Progenitor cell of endocrine pancreas (in vitro differentiated cells): ENCODE results near the gene CYP1A2. TPM values are rescaled to one million over a fixed set of nuclear protein-coding genes. Genes with fewer than 3 reads are reported as not detected.

Experiments used
- DNase-seq: peaks from one replicate; pipeline ENCODE4 v3.0.0; 2021; ENCODE audit warnings: low spot score; ENCODE audit not compliant: unreplicated experiment
- H3K27ac Mint-ChIP-seq: 2 replicates; pipeline ENCODE4 v1.8.0; 2021; ENCODE audit warnings: mild to moderate bottlenecking, moderate library complexity, mixed read lengths
- H3K27me3 Mint-ChIP-seq: 2 replicates; pipeline ENCODE4 v1.8.0; 2021; ENCODE audit warnings: mixed read lengths
- H3K36me3 Mint-ChIP-seq: 2 replicates; pipeline ENCODE4 v1.8.0; 2022; ENCODE audit warnings: mixed read lengths; ENCODE audit not compliant: insufficient read depth
- H3K4me1 Mint-ChIP-seq: 2 replicates; pipeline ENCODE4 v1.8.0; 2021; ENCODE audit warnings: low read depth, mixed read lengths
- H3K4me3 Mint-ChIP-seq: 2 replicates; pipeline ENCODE4 v1.8.0; 2021; ENCODE audit warnings: low read depth, mild to moderate bottlenecking, moderate library complexity, mixed read lengths
- H3K9me3 Mint-ChIP-seq: 2 replicates; pipeline ENCODE4 v1.8.0; 2021; ENCODE audit warnings: low read depth, mixed read lengths
- total RNA-seq: library from RNA; stranded (reverse); gene quantifications from 2 replicates; pipeline ENCODE4 v1.2.1, GENCODE V29; 2021
- TF ChIP-seq, protein P1 (sequence below): fragments of 200-600 bp; sonication (generic); IDR thresholded peaks from one replicate; pipeline ENCODE4 v1.5.0; 2021; ENCODE audit warnings: antibody characterized with exemption, mild to moderate bottlenecking; ENCODE audit not compliant: unreplicated experiment

CYP1A2 gene
- total RNA-seq, 1 donor from 2014 or later: not detected

DNA sequence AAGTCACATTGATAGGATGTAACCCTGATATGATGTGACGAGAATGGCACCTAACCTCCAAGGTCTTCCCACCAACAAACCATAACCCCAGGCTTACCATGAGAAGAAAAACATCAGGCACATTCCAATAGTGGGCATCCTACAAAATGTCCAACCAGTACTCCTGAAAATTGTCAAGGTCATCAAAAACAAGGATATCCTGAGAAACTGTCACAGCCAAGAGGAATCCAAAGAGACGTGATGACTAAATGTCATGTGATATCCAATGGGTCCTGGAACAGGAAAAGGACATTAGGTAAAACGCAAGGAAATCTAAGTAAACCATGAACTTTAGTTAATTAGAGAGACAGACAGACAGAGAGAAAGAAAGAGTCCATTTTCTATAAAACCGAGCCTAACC, 2.3 kb upstream of the CYP1A2 start:
- Mint-ChIP-seq H3K36me3 (no peaks in the 10 kb centered on the region), H3K4me3 (no peak overlapping the region), H3K27ac (no peak overlapping the region), H3K27me3 (peaks cover 10% of the 10 kb centered on the region), H3K9me3 (peaks cover 5% of the 10 kb centered on the region), H3K4me1 (no peaks in the 10 kb centered on the region)
- no peak for DNase-seq
- TF ChIP-seq, protein P1, sequence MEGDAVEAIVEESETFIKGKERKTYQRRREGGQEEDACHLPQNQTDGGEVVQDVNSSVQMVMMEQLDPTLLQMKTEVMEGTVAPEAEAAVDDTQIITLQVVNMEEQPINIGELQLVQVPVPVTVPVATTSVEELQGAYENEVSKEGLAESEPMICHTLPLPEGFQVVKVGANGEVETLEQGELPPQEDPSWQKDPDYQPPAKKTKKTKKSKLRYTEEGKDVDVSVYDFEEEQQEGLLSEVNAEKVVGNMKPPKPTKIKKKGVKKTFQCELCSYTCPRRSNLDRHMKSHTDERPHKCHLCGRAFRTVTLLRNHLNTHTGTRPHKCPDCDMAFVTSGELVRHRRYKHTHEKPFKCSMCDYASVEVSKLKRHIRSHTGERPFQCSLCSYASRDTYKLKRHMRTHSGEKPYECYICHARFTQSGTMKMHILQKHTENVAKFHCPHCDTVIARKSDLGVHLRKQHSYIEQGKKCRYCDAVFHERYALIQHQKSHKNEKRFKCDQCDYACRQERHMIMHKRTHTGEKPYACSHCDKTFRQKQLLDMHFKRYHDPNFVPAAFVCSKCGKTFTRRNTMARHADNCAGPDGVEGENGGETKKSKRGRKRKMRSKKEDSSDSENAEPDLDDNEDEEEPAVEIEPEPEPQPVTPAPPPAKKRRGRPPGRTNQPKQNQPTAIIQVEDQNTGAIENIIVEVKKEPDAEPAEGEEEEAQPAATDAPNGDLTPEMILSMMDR: no peak

GRCh38 chr15:74749832-74750231, 1.2 kb downstream of the CYP1A2 start:
- no peaks in the 10 kb centered on the region for H3K4me1 Mint-ChIP-seq
- H3K27ac Mint-ChIP-seq: no peak overlapping the region
- TF ChIP-seq, protein P1: no peak
- no peak overlapping the region for H3K4me3 Mint-ChIP-seq
- no peaks in the 10 kb centered on the region for H3K36me3 Mint-ChIP-seq
- no peaks in the 10 kb centered on the region for H3K9me3 Mint-ChIP-seq
- DNase-seq: no peak
- peaks cover 7% of the 10 kb centered on the region for H3K27me3 Mint-ChIP-seq

- H3K4me3 Mint-ChIP-seq: no peak overlapping the region
- no peak for DNase-seq
- no peak overlapping the region for H3K27ac Mint-ChIP-seq
- H3K27me3 Mint-ChIP-seq: peaks cover 7% of the 10 kb centered on the region
- no peaks in the 10 kb centered on the region for H3K4me1 Mint-ChIP-seq
- no peaks in the 10 kb centered on the region for H3K9me3 Mint-ChIP-seq
- TF ChIP-seq, protein P1: no peak
- no peaks in the 10 kb centered on the region for H3K36me3 Mint-ChIP-seq
These were observed 2.1 kb downstream of the CYP1A2 start for GRCh38 chr15:74750751-74751150.

DNA sequence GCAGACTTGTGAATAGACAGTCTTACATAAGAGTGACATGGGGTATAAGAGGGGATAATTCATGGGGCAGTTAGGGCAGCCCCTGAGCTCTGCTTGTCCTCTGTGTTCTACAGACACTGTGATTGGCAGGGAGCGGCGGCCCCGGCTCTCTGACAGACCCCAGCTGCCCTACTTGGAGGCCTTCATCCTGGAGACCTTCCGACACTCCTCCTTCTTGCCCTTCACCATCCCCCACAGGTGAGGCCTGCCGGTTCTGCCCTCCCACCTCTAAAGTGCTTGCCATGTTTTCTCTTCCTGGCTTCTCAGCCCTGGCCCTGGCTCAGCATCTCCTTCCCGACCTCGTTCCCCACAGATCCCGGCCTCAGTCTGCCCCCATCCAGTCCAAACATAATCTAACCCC, 3.4 kb downstream of the CYP1A2 start:
- Mint-ChIP-seq H3K27ac (no peak overlapping the region), H3K4me3 (no peak overlapping the region), H3K4me1 (no peaks in the 10 kb centered on the region), H3K9me3 (no peaks in the 10 kb centered on the region), H3K36me3 (no peaks in the 10 kb centered on the region), H3K27me3 (peaks cover 4% of the 10 kb centered on the region)
- TF ChIP-seq, protein P1: no peak
- DNase-seq: no peak

DNA sequence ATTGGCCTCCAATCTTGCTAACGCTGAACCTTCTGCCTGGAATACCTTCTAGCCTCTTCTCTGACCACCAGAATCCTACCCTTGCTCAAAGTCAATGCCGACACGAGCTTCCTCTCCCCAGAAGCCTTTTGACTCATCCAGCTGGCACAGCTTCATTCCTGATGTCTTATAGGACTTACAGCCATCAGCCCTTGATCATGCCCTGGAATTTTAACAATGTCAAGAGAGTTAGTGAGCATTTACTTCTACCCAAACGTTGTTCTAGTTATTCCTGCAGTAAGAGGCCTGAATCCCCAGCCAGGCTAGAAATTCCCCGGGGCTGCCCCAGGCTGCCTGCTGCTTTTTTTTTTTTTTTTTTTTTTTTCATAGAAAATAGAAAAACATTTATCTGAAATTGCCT, 3.9 kb downstream of the CYP1A2 start:
- H3K36me3 Mint-ChIP-seq: no peaks in the 10 kb centered on the region
- no peak overlapping the region for H3K27ac Mint-ChIP-seq
- H3K9me3 Mint-ChIP-seq: no peaks in the 10 kb centered on the region
- DNase-seq: no peak
- no peaks in the 10 kb centered on the region for H3K4me1 Mint-ChIP-seq
- H3K27me3 Mint-ChIP-seq: peaks cover 4% of the 10 kb centered on the region
- TF ChIP-seq, protein P1: no peak
- H3K4me3 Mint-ChIP-seq: no peak overlapping the region
